ENCODE measurements around the gene BTN2A1. TPM values are rescaled to one million over a fixed set of nuclear protein-coding genes. Genes with fewer than 3 reads are reported as not detected.

Gene BTN2A1
- polyA plus RNA-seq, 4 donors = 15.4 to 25.4 (median 18.4) TPM

Other genes starting within 250 kb of the BTN2A1 start
- 10 to 100 TPM; 17.7 to 37.1 (median 33.2) TPM for gene BTN3A2, start 92.8 kb upstream of the BTN2A1 start, polyA plus RNA-seq
- gene BTN2A2, start 74.8 kb upstream of the BTN2A1 start, polyA plus RNA-seq = 1 to 10 TPM in 3 of 4 donors, under 1 TPM in 1; 0.89 to 7.1 (median 4.7) TPM
- gene BTN3A1, start 55.7 kb upstream of the BTN2A1 start, polyA plus RNA-seq = 10 to 100 TPM in 3 of 4 donors, 1 to 10 TPM in 1; 9.2 to 44.5 (median 15.6) TPM
- gene BTN3A3, start 17.5 kb upstream of the BTN2A1 start, polyA plus RNA-seq = 10 to 100 TPM in 3 of 4 donors, 1 to 10 TPM in 1; 8.9 to 19.6 (median 13.3) TPM
- under 1 TPM in 2 of 4 donors, not detected in 2; 0.15 to 0.48 TPM for gene BTN1A1, start 42.3 kb downstream of the BTN2A1 start, polyA plus RNA-seq
- 10 to 100 TPM; 47.0 to 62.7 (median 59.4) TPM for gene HMGN4, start 80.4 kb downstream of the BTN2A1 start, polyA plus RNA-seq
- 10 to 100 TPM; 16.4 to 20.9 (median 17.8) TPM for gene ABT1, start 139.0 kb downstream of the BTN2A1 start, polyA plus RNA-seq
- 10 to 100 TPM in 1 of 4 donors, 1 to 10 TPM in 3; 4.7 to 25.7 (median 5.7) TPM for gene ZNF322, start 201.8 kb downstream of the BTN2A1 start, polyA plus RNA-seq

Data from small intestine (tissue), 4 donors.